Right ventricle myocardium superior (tissue), 1 donor: ENCODE measurements around the gene FTL. TPM values are rescaled to one million over a fixed set of nuclear protein-coding genes. Genes with fewer than 3 reads are reported as not detected.

Experiments
- ATAC-seq: fragments of 200-7000 bp; cut with Tn5 transposase; one replicate; pipeline ENCODE4 v1.9.1; 2020; ENCODE audit warnings: mild to moderate bottlenecking; ENCODE audit not compliant: poor library complexity
- DNase-seq: peaks from one replicate; pipeline ENCODE4 v3.0.0-alpha.2; 2020
- intact Hi-C: fragments of 100-400 bp; cut with DNase I; formaldehyde crosslinking; loops from one replicate; pipeline ENCODE4 v1.11.2; 2022
- total RNA-seq: library from RNA; stranded (reverse); fragmentation: NEBNext Ultra II Directional; extraction: Animal tissue kit (Norgen Biotek cat#: 25700); gene quantifications from one replicate; pipeline ENCODE4 v1.2.1, GENCODE V29; 2021
- donor health status: DM: no; HTN: yes; CAD: no; lungs with severe emphysema.

The FTL gene
- total RNA-seq, 1 donor from 2014 or later: 748 TPM

DNA sequence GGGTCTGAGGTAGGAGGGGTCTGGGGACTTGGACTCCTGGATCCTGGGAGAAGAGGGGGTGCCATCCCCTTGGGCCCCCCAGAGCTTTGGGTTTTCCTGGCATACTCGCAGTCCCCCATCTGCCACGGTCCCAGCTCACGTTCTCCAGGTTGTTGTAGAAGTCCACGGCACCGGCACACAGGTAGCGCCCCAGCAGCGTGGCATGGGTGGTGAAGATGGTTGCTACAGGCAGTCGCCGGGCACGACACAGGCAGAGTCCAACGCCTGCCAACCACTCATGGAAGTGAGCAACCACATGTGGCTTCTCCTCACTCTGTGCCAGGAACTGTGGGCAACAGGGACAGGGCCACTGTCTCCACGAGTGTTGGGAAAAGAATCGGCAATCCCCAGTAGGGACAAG is 20.6 kb downstream of the FTL start:
- DNase-seq (no peak), ATAC-seq (no peak)
- intact Hi-C loops: no loop called here

DNA sequence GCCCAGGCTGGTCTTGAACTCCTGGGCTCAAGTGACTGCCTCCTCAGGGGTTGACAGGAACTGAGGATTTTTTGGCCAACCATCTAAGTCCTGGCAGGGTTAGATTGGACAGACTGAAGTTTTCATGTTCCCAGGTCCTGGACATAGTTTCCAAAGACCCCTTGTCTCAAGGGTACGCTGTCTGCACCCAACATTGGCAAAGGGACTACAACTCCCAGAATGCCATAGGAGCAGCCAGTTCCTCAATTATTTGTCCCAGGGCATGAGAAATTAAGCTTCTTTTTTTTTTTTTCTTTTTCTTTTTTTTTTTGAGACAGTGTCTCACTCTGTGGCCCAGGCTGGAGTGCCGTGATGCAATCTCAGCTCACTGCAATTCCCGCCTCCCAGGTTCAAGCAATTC is 21.1 kb downstream of the FTL start:
- DNase-seq: no peak
- intact Hi-C loops: no loop called here
- ATAC-seq: no peak

DNA sequence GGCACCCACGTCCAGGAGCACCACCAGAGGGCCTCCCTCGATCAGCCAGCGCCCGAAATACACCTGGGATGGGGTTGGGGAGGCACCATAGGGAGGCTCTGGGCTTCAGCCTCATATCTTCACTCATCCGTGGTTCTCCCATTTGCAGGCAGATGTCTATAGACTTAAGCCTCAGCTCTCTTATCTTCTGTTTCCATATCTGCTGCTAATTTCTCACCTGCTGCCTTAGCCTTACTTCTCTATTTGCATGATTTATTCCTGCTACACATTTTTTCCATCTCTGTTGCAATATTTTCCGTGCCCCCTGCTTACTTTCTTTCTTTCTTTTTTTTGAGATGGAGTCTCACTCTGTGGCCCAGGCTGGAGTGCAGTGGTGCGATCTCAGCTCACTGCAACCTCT is 22.2 kb downstream of the FTL start:
- intact Hi-C loops: no loop called here
- no peak for ATAC-seq

DNA sequence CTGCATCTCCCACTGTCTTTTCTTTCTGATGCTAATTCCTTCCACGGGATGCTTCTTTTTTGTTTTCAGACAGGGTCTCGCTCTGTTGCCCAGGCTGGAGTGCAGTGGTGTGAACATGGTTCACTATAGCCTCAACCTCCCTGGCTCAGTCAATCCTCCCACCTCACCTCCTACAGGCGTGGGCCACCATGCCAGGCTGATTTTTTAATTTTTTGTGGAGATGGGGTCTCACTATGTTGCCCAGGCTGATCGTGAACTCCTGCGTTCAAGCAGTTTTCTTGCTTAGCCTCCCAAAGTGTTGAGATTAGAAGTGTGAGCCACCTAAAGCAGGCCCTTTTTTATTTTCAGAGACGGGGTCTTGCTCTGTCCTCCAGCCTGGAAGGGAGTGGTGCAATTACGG is 23.2 kb downstream of the FTL start:
- intact Hi-C loops: no loop called here
- ATAC-seq: no peak
- DNase-seq: no peak

More for the DNA sequence above, 22.2 kb downstream of the FTL start:
- DNase-seq: no peak

DNA sequence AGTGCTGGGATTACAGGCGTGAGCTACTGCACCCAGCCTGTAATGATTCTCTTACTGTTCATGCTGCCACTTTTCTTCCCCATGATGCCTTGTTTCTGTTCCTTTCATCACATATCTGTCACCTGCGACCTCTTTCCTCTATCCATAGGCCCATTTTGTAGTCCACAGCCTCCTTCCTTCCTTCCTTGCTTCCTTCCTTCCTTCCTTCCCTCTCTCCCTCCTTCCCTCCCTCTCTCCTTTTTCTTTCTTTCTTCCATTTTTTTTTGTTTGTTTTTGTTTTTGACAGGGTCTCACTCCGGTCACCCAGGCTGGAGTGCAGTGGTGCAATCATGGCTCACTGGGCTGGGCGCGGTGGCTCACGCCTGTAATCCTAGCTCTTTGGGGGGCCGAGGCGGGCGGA is 23.8 kb downstream of the FTL start:
- ATAC-seq: no peak
- no peak for DNase-seq
- intact Hi-C loops: no loop called here

DNA sequence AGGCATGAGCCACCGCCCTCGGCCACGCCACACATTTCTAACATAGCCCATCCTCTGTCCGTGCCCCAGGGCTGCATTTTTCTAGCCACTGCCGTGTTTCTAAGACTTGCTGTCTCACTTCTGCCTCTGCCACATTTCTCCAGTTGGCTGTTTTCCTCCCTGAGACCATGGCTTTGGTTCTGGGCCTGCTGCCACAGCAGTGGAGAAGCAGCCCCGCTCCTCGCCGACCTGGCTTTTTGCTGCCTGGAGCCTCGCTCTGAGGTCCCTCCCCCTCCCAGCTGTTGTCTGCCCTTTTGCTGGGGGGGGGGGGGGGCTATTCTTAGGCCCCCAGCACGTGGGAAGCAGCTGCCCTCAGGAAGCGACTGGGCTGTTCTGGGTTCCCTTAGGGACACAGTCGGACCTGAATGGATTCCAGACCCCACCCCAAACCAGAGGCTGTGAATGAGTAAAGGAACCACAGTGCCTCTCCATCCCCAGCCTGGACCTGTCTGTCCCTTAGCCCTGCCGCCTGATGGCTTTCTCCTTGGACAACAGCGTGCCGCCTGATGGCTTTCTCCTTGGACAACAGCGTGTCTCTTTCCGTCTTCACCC is 24.7 kb downstream of the FTL start:
- ATAC-seq (peak; percentile 2), DNase-seq (peak; percentile 62)
- intact Hi-C loops: no loop called here

DNA sequence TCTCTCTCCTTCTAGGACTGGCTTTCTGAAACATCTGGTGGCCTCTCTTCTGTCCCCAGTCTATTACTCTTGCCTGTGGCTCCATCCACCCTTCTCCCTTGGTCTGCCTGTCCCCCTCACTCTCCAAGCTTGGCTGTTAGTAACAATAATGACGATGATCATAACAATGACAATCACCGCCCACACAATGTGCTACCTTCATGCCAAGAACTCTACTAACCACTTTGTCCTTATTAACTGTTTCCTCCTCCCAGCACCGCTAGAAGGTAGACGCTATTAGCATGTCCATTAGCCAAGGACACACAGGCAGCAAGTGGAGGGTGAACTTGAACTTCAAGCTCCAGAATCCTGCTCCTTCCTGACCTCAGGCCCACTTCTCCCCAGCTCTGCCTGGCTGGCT is 25.3 kb downstream of the FTL start:
- no peak for ATAC-seq

DNA sequence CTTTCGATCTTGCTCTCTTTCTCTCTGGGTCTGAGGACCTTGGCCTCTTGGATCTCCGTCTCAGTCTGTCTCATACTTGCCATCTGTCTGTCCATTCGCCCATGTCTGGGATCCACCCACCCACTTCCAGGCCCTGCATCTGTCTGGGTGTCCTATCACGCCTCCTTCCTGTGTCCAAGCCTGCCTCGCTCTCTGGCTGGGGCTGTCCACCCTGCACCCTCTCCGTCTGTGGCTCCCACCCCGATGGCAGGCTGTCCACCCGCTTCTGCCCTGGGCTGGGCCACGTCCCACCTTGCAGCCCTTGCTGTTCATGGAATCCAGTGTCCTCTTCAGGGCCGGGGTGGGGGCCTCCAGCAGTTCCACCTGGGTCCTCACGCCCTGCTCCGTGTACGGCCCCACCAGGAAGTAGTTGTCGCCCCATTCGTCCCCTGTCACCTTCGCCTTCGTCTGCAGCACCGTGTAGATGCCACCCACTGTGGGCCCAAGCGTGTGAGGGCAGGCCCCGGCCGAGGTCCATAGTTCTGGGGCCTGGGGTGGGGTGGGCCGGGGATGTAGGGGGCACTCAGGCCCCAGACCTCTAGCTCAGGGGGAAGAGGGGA is 26.0 kb downstream of the FTL start:
- intact Hi-C loops: no loop called here
- no peak for DNase-seq
- no peak for ATAC-seq

More for the DNA sequence above, 25.3 kb downstream of the FTL start:
- no peak for DNase-seq
- intact Hi-C loops: no loop called here

DNA sequence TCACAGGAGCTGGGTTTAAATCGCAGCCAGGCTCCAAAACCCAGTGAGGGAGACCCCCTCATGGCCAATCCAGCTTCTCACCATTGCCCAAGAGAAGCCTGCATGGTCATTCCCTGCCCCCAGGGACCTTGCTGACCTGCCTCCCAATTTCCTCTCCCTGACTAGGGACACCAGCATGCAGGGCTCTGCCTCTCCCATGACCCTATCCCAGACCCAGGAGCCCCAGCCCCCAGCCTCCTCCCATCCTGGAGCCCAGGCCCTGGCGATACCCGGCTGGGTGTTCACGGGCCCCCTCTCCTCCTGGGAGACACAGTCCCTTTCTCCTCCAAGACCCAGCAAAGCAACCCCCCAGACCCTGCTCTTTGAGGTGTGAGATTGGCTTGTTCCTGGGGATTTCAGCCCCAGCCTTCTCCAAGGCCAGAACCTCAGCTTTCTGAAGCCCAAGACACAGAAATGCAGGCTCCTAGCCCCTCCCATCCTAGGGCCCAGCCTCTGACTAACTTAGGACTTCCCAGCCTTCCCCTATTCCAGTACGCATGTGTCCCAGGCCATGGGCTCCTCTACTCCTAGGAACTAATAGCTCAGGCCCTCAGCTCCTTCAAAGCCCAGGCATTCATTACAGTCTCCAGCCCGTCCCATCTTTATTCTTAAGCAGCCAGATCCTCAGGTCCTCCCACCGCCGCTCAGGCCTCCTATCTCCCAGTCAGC is 26.9 kb downstream of the FTL start:
- peak; percentile 69 for DNase-seq
- ATAC-seq: peak; percentile 56
- intact Hi-C loops: no loop called here

DNA sequence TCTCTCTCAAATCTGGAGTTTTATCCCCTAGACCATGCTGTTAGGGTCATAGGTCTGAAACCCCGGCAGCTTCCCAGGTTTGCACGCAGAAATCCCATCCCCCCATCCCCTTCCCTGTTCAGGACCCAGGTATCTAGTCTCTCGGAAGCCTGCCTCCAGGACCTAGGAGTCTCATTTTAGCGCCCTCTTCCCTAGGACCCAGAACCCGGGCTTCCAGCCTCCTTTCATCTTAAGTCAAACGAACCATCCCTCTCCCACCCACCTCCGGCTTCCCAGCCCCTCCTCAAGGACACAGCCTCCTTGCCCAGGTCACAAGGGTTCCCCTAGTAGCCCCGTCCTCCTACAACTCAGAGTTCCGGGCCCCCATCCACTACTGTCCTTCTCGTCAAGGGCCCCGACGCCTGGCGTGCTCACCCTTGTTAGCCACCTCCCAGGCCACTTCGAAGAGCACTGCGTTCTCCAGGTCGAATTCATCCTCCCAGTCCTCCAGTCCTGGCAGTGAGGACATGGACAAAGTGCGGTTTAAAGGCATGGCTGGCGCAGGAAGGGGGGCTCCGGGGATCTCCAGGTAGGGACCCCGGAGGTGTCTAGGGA is 27.6 kb downstream of the FTL start:
- intact Hi-C loops: no loop called here
- no peak for DNase-seq
- peak; percentile 4 for ATAC-seq

DNA sequence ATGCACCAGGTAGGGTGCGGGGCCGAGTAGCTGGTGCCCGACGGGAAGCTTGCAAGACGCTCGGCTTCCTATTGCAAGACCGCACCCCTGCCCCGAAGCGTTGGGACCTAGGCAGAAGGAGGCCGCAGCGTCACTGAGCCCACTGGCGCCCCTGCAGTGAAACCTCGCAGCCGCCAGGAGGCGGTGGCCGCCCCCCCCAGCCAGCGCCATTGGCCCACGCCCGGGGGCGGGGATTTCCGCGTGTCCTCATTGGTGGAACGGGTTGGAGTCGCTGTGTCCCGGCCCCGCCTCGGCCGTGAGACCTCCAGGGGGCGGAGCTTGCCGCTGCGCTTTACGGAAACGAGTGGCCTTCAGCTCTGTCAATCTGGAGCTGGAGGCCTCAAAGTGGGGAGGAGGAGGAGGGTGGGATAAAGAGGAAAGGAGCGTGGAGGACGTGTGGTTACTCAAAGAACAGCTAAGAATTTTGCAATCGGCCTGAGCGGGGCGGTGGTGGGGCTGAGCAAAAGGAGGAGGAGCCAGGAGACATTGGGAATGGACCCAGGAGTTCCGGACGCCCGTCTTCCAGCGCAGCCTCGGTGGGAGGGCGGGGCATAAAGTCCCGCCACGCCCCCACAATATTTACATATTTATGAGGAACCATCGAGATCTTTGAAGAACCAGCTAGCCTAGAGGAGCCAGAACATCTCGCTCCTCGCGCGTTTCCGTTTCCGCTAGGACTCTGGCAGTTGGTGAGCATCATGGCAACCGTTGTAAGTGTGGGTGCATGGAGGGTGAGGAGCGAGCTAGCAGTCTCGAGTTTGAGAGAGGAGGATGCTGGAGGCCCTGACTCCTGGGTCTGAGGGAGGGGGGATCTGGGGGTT is 28.3 kb downstream of the FTL start, which contains the start of the genes GYS1 and RUVBL2:
TSS of gene GYS1 (minus strand) at position 135 of the 860 bp plus-strand sequence. CDS start 197 bp downstream, outside the sequence.
TSS of gene RUVBL2 (plus strand) at position 713 of the 860 bp plus-strand sequence. CDS start at position 738, 25 bp downstream.
- DNase-seq: peak; percentile 100
- peak; percentile 94 for ATAC-seq
- intact Hi-C loops: no loop called here

DNA sequence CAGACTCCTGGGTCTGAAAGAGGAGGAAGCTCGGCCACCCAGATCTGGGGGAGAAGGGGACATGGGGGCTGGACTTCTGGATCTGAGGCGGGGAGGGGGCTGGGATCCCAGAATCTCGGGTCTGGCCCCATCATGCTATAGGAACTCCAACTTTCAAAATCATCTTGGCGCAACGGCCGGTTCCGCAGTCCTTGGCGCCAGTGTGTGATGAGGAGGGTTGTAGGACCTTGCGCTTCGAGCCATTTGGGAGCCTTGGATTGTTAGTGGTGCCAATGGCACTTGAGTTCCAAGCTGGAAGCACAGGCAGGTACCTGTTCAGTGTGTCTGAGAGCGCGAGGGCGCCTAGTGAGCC is 28.9 kb downstream of the FTL start:
- no peak for ATAC-seq
- intact Hi-C loops: no loop called here

DNA sequence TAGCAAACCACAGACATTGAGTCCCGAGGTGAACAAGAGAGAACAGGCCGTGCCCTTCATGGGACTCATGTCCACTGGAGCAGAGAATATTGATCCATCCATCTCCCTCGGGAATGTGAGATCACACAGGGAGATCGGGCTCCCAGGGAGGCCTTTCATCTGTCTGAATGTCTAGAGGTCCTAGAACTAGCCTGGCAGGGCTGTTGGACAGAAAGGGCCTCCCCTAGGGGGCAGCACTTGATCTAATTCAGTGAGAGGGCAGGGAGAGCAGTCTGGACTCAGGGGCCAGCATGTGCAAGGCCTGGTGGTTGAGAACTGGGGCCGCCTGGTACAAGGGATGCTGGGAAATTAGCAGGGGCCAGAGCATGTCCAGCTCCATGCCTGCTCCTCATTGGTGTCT is 32.9 kb downstream of the FTL start:
- intact Hi-C loops: no loop called here
- ATAC-seq (no peak), DNase-seq (no peak)

More for the DNA sequence above, 28.9 kb downstream of the FTL start:
- DNase-seq: no peak

DNA sequence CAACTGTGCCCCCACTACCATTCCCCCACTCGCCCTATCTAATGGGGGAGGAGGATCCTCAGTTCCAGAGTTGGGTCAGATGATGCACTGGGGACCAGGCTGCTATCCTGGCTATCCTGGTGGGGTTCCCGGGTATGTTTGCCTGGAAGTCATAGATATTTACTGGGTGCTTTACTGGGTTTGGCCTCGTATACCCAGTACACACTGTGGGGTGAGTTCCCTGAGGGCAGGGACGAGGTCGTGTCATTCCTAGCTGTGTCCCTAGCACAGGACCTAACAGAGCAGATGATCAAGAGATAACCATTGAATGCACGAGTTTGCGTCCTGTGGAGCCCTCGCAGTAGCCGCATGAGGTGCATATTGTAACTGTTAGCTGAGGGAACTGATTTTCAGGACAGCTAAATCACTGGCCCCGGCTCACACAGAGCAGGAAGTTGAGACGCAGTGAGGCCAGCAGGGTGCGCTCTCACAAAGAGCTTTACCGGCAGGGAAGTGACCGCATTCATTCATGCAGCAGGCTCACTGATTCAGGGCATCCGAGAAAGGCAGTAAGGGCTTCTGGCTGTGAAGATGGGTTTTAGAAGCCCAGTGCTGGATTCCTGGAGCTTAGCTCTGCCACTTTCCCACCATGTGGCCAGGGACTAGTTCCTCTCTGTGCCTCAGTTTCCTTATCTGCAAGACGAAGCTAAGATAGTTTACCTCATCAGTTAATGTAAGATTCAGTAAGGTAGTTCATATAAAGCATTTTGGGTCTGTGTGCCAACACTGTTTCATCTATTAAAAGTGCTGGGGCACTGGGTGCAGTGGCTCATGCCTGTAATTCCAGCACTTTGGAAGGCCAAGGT is 34.6 kb downstream of the FTL start:
- intact Hi-C loops: no loop called here
- no peak for DNase-seq
- ATAC-seq: no peak

DNA sequence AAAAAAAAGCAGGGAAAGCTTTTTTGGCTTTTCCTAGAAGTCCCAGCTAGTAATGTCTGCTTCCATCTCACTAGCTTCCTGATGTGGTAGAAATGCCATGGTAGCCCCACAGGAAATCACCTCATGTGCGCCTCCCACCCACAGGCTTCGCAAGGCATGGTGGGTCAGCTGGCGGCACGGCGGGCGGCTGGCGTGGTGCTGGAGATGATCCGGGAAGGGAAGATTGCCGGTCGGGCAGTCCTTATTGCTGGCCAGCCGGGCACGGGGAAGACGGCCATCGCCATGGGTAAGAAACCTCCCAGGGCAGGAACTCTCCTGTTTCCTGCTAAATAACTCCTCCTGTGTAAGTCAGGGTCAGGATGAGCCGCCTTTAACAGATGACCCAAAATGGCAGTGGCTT is 39.0 kb downstream of the FTL start:
- intact Hi-C loops: no loop called here
- DNase-seq (no peak), ATAC-seq (no peak)

DNA sequence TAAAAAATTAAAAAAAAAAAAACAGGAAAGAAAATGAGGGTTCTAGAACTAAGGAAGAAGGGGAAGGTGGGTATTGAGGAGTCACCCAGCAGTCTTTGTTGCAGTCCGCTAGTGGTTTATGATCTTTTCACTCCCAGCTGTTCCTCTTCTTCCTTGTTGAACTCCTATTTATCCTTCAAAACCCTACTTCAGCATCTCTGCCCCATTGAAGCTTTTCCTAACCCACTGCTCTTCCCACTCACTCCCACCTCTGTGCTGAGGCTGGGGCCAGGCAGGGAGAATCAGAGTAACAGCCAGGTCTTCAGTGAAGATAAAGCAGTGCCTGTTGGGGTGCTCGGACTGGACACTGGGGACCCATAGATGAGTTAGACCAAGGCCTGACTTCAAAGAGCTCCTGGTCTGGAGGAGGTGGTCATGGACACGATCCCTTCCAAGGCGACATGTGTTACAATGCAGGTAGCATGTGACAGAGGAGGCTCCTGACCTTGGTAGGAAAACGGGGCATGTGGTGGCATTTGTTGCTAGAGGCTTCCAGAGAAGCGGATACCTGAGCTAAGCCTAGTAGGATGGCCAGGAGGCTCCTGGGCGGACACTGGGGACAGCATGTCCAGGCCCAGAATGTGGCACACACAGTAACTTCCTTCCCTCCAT is 40.0 kb downstream of the FTL start:
- intact Hi-C loops: no loop called here
- no peak for ATAC-seq
- no peak for DNase-seq

DNA sequence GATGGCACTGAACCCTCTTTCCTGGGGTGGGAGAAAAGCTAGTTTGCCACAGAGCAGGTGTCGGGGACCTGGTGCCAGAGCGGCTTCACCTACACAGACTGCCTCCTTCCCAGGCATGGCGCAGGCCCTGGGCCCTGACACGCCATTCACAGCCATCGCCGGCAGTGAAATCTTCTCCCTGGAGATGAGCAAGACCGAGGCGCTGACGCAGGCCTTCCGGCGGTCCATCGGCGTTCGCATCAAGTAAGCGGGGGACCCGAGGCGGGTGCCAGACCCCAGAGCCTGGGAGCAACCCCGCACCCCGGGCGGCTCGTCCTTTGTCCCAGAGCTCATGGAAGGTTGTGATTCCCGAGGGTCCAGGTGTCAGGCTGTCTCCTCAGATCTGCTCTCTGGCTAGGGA is 41.8 kb downstream of the FTL start:
- no peak for DNase-seq
- no peak for ATAC-seq
- intact Hi-C loops: no loop called here

DNA sequence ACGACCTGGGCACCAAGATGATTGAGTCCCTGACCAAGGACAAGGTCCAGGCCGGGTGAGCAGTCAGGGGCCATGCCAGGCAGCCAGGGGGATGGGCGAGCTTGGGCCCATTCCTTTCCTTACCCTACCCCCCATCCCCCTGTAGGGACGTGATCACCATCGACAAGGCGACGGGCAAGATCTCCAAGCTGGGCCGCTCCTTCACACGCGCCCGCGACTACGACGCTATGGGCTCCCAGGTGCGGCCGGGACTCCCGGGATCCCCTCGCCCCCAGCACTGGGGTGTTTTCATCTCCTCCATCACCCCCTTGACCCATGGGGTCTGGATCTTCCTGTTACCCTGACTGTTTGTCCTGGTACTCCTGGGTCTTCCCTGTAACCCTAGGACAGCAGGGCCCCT is 44.7 kb downstream of the FTL start:
- intact Hi-C loops: no loop called here
- no peak for ATAC-seq
- no peak for DNase-seq
